ENCODE results near the gene MAJIN.

GRCh38 chr11:65008873-65009272, 37.0 kb upstream of the MAJIN start:
- TF ChIP-seq POLR2AphosphoS5 (IDR thresholded peaks at IDR 0.05; ENCODE audit: borderline replicate concordance, low read depth, low read length): no peak
- no peak for TF ChIP-seq EZH2 (IDR thresholded peaks at IDR 0.05)
